BJ (cell line): Measurements from ENCODE around the gene HLA-DOB. TPM values are rescaled to one million over a fixed set of nuclear protein-coding genes. Genes with fewer than 3 reads are reported as not detected.
"Not testable (repeated sequence)": the region's sequence is repeated elsewhere in the genome, so short reads cannot be mapped to it uniquely, and the experiment has no call there.

Experiments used
- CTCF ChIA-PET: fragments of 350-600 bp; formaldehyde crosslinking; extraction: SDS; loops from one replicate; lab custom pipeline; 2021; ENCODE audit warnings: antibody characterized with exemption, inconsistent platforms; lab: Yijun Ruan, JAX
- POLR2A ChIA-PET: fragments of 300-600 bp; sonication (Branson Sonifier 250); formaldehyde crosslinking; extraction: SDS; loops from one replicate; lab custom pipeline; 2021; ENCODE audit warnings: antibody characterized with exemption; lab: Charles Lee
- DNase-seq: peaks from one replicate; pipeline ENCODE4 v3.0.0-alpha.2; 2011; ENCODE audit warnings: low read depth
- H3K27me3 ChIP-seq: 2 replicates; pipeline ENCODE4 v1.6.0; 2011; ENCODE audit warnings: low read length; ENCODE audit not compliant: control insufficient read depth, insufficient read depth
- H3K36me3 ChIP-seq: 2 replicates; pipeline ENCODE4 v1.5.1; 2011; ENCODE audit warnings: low read length; ENCODE audit not compliant: control insufficient read depth, insufficient read depth
- H3K4me3 ChIP-seq: 2 replicates; pipeline ENCODE4 v1.5.1; 2011; ENCODE audit warnings: low read depth, mild to moderate bottlenecking, control low read depth, low read length
- CTCF ChIP-seq: IDR thresholded peaks from 2 replicates; pipeline ENCODE4 v1.5.1; 2011; ENCODE audit warnings: low read depth, mild to moderate bottlenecking, control low read depth, inconsistent platforms, low read length, moderate library complexity; ENCODE audit not compliant: insufficient read depth
- polyA plus RNA-seq: library from polyadenylated mRNA; depleted of rRNA; stranded (reverse); fragments of >200 nt; gene quantifications from 2 replicates; pipeline ENCODE4 v1.2.3, GENCODE V29; 2011

HLA-DOB gene
- polyA plus RNA-seq, 1 experiment = 0.16 TPM

- Histone ChIP-seq H3K36me3 (no peaks in the 10 kb centered on the region), H3K27me3 (peaks cover 11% of the 10 kb centered on the region), H3K4me3 (no peak overlapping the region)
- TF ChIP-seq CTCF = no peak
- ChIA-PET CTCF (interaction anchor here (1.5 kb wide), 1 partner anchor 49 kb away, joined by 3 read pairs; no protein-coding TSS in a partner anchor), POLR2A (no interaction called here)
- DNase-seq = no peak
Observed at GRCh38 chr6:32790306-32790705, 26.5 kb downstream of the HLA-DOB start.

GRCh38 chr6:32785781-32786533, 30.8 kb downstream of the HLA-DOB start:
- CTCF ChIA-PET = interaction anchor here (0.7 to 5.3 kb wide), 18 partner anchors 8 to 916 kb away, joined by 3 to 32 read pairs (median 4); no protein-coding TSS in a partner anchor
- DNase-seq = no peak
- no peaks in the 10 kb centered on the region for H3K27me3 ChIP-seq
- TF ChIP-seq CTCF = peak; percentile 62
- H3K4me3 ChIP-seq = no peak overlapping the region
- H3K36me3 ChIP-seq = no peaks in the 10 kb centered on the region
- POLR2A ChIA-PET = no interaction called here

DNA sequence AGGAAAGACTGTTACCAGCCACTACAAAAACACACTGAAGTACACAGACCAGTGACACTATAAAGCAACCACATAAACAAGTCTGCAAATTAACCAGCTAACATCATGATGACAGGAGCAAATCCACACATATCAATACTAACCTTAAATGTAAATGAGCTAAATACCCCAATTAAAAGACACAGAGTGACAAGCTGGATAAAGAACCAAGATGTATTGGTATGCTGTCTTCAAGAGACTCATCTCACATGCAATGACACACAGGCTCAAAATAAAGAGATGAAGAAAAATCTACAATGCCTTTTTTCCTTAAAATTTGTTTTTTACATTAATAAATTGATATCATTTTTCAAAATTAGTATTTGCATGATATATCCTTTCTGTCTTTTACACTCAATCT, 33.9 kb downstream of the HLA-DOB start:
- H3K36me3 ChIP-seq, H3K27me3 ChIP-seq, DNase-seq, POLR2A ChIA-PET, H3K4me3 ChIP-seq: not testable (repeated sequence)
- CTCF ChIA-PET = interaction anchor here (0.6 to 5.3 kb wide), 3 partner anchors 12 to 1561 kb away, joined by 3 to 22 read pairs (median 10); no protein-coding TSS in a partner anchor

DNA sequence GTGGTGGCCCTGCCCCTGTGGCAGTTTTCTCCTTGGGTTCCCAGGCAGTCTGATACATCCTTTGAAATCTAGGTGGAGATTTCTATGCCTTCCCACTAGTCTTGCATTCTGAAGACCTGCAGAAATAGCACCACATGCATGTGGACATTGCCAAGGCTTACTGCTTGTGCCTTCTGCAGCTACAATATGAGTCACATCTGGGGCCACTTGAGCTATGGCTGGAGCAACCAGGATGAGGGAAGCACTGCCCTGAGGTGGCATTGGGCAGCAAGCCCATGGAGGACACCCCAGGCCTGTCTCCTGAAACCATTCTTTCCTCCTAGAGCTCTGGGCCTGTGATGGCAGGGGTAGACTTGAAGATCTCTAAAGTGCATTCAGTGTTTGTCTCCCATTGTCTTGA, 37.8 kb downstream of the HLA-DOB start:
- no peak overlapping the region for H3K4me3 ChIP-seq
- TF ChIP-seq CTCF = no peak
- no peaks in the 10 kb centered on the region for H3K36me3 ChIP-seq
- ChIA-PET POLR2A (no interaction called here), CTCF (no interaction called here)
- no peak for DNase-seq
- H3K27me3 ChIP-seq = no peaks in the 10 kb centered on the region; the same call in 1 of the 2 replicates

DNA sequence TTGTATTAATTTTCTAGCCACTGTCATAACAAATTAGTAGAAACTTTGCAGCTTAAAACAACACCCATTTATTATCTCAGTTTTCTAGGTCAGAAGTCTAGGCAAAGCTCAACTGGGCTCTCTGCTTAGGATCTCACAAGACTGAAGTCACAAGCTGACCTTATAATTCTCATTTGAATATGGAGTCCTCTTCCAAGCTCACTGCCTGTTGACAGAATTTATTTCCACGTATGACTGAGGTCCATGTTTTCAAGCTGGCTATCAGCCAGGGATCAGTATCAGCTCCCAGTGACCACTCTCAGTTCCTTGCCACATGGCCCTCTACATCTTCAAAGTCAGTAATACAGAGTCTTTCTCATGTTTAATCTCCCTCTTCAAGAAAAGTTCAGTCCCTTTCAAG, 41.7 kb downstream of the HLA-DOB start:
- H3K4me3 ChIP-seq = no peak overlapping the region
- TF ChIP-seq CTCF = no peak
- ChIA-PET CTCF (interaction anchor here (1.2 kb wide), 1 partner anchor 11 kb away, joined by 3 read pairs; no protein-coding TSS in a partner anchor), POLR2A (no interaction called here)
- no peaks in the 10 kb centered on the region; the same call in 1 of the 2 replicates for H3K27me3 ChIP-seq
- no peak for DNase-seq
- no peaks in the 10 kb centered on the region for H3K36me3 ChIP-seq
